HG03460 (cell line): ENCODE data around the gene CCDC17.
"Not testable (repeated sequence)": the region's sequence is repeated elsewhere in the genome, so short reads cannot be mapped to it uniquely, and the experiment has no call there.

Experiments used
- ATAC-seq: cut with Tn5 transposase; IDR thresholded peaks from one replicate; pipeline ENCODE4 v1.9.1; 2021; ENCODE audit not compliant: unreplicated experiment

Gene CCDC17

DNA sequence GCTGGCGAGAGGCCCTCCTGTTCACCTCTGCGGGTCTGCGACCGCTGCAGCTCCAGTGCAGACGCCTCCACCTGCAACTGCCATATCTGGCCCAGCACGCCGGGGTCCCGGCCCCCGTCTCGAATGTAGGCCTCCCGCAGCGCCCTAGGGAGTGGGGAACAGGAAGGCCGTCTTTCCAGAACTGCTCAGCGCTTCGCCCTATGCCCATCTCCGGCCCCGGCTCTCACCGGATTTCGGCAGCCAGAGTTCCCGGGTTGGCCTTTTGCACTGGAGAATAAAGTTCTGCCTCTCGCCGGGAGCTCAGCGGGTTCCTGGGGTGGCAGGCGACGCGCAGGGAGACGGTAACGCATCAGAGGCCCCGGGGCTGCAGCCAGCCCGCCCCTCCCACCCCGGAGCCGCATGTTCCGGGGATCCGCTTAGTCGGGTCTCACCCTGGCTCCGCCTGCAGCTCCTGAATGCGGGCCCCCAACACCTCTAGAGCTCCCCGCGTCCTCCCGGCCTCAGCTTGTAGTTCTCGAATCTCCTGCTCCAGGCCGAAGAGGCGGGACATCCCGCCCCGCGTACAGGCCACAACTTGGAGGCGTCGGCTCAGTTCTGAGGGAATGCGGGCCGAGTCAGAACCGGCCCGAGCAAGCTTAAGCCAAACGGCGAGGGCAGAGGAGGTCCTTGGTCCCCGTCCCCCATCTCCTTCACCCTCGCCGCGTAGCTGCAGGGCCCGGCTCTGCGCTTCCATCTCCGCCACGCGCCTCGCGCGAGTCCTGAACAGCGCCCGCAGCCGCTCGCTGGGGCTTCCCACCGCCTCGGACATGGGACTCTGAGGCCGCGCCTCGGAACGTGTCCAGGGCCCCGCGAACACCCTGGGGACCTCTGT lies 1.1 kb downstream of the CCDC17 start:
- no peak for ATAC-seq

DNA sequence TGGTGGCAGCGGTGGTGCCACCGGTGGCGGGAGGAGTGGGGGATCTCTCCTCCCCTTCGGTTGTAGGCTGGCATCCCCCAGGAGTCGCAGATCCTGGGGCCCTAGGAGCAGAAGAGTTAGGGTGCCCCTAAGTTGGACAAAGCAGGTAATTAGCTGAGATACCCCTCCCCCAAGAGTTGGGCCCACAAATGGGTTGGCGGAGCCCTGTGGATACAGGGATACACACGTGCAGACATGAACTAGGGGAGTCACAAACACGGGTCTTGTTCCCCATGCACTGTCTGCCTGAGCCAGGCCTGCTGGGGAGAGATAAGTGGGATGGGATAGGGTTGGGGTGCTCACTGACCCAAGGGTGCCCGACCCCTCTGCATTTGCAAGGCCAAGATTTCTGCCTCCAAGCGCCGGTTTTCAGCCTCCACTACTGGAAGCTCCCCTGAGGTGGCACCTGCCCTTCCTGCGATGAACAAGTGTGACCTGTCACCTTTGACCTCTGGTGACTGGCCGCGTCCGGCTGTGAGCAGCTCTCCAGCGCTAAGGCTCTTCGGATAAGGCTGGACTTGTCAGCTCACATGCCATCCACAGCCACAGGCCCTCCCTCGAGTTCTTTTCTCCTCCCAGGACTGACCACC lies 1.8 kb downstream of the CCDC17 start:
- ATAC-seq: no peak

DNA sequence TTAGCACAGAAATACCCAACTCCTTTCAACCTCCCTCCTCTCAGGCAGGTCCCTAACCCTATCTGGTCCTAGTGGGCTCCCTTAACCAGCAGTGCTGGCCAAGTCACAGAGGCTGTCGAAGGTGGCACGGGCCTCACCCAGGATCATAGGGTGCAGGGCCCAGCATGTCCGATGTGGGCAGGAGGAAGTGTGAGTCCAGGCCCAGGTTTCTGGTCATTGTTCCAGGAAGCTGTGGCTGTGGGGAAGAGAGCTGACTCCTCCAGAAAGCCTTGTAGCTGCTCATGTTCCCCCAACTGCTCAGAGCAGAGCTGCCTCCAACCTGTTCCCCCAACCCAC lies 2.4 kb downstream of the CCDC17 start:
- ATAC-seq: no peak

DNA sequence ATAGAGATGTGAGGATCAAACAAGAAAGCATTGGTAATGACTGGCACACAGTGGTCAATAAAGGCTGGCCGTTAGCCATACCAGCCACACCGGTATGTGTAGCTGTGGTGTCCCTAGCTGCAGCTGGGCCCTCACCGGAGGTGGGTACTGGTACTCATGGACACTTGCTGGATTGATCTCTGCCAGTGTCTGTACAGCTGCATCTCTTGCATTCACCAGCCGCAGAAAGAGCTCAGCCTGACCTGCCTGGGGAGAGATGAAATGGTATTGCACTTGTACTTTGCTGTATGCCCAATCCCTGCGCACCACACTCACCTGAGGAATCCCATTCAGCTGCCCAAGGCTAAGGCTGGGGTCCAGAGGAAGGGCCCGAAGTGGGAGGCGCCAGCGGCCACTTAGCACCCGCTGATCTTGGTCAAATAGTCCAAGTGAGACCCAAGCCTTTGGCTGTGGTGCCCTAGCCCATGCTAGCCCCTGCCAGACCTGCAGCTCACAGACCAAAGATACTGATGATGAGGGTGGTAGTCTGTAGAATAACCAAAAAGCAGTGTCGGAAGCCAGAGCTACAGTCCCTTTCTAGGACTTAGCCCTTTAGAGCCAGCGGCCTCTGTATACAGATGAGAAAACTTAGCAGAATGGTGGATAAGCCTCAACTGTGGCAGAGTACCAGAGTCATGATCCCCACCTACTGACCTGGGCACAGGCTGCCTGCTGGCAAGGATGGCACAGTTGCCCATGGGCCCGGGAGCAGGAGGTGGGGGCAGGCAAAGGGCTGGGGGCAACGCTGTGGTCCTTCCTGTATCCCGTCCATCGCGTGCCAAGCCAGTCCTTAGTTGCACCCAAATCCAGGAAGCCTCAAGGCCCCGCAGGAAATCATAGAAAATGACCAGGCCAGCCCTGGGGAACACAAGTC lies 3.0 kb downstream of the CCDC17 start:
- no peak for ATAC-seq

DNA sequence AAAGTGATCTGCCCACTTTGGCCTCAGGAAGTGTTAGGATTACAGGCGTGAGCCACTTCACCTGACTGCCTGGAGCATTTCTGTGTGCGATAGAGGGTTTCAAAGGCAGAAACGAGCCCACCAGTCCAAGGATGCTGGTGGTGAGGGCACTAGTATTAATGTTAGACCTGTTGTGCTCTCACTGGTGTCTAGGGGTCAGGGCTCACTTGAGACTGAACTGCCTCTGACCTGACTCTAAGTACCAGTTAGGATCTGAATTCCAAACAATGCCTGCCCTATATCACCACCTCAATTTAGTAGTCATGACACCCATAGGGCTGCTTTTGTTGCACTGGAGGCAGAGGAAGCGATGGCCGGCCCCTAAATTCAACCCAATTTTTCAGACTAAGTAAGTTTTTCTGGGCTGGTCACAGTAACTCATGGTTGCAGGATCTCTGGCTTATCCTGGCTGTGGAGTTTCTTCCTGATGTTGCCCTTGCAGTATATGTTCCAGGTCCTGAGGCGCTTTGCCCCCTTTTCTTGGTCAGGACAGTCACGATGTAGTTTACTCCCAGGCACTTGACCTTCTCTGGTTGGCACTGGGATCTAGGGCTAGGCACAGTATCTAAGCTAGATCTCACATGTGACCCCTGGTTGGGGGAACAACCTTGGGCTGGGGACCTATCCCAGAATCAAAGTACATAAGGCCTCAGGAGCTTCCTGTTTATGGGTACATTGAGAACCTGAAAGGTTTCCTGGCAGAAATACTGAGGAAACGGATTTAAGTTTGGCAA lies 4.5 kb downstream of the CCDC17 start:
- ATAC-seq: no peak

DNA sequence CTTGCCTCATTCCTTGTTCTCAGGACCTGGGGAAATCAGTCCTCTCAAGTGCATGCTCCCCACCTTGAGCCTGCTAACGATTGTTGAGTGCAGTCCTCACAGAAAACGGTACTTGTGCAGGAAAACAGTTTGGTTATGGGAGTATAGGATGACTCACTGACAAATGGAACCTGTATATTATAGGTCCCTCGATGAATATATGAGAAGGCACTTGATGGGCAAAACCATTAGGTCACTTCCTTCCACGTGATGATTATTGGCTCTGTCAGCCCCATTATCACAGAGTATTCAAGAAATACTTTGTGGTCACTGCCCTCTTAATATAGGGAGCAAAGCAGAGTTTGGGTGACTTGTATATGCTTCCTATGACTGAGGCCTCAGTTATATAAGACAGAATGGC lies 6.2 kb downstream of the CCDC17 start:
- no peak for ATAC-seq

DNA sequence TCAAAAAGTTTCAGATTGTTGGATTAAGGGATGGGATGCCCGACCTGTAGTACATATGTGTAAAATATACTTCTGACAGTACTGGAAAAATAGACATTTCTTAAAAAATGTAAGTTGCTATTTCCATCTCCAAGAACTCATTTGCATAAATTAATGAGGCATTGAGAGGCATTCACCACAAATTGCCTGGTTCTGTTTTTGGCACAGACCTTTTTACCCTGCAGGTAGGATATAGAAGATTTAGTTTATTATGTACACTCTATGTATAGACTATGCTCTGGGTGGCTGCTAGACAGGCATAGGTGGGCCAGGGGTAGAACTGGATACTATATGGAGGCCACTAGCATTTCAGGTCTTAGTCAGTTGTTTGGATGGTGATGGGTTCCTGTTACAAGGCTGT lies 8.0 kb downstream of the CCDC17 start:
- no peak for ATAC-seq

DNA sequence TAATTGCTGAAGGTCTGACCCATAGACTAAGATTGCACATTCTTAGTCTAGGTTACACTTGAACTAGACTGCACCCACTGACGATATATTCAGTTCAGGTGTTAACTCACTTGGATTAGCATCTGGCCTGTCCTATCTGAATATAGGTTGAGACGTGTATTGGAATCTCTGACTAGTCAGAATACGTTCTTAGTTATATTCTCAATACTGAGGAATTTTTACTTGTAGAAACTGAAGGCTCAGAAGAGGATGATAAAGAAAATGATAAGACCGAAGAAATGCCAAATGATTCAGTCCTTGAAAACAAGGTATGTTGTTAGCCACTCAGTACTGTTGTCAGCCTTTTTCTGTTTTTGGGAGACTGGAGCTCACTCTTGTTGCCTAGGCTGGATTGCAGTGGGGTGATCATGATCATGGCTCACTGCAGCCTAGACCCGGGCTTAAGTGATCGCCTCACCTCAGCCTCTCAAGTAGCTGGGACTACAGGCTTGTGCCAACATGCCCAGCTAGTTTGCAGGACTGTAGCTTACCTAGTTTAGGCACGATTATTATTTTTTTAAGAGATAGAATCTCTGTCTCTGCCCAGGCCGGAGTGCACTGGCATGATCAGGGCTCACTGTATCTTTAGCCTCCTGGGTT lies 10.8 kb downstream of the CCDC17 start:
- ATAC-seq: no peak

DNA sequence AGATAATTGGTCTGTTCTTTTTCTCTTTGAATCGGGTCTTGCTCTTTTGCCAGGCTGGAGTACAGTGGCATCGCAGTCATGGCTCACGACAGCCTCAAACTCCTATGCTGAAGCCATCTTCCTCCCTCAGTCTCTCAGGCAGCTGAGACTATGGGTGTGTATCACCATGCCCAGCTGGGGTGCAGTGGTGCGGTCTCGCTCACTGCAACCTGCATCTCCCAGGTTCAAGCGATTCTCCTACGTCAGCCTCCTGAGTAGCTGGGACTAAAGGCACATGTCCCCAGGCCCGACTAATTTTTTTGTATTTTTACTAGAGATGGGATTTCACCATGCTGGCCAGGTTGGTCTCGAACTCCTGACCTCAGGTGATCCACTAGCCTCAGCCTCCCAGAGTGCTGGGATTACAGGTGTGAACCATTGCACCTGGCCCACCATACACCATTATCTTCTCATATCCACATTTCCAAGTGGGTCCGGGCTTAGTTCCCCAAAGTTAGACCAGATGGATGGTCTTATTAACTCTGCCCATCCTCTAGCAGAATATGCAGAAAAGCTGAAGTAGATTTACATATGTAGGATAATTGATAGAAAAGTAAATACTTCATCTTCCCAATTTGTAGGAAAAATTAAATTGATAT lies 13.1 kb downstream of the CCDC17 start:
- no peak for ATAC-seq

DNA sequence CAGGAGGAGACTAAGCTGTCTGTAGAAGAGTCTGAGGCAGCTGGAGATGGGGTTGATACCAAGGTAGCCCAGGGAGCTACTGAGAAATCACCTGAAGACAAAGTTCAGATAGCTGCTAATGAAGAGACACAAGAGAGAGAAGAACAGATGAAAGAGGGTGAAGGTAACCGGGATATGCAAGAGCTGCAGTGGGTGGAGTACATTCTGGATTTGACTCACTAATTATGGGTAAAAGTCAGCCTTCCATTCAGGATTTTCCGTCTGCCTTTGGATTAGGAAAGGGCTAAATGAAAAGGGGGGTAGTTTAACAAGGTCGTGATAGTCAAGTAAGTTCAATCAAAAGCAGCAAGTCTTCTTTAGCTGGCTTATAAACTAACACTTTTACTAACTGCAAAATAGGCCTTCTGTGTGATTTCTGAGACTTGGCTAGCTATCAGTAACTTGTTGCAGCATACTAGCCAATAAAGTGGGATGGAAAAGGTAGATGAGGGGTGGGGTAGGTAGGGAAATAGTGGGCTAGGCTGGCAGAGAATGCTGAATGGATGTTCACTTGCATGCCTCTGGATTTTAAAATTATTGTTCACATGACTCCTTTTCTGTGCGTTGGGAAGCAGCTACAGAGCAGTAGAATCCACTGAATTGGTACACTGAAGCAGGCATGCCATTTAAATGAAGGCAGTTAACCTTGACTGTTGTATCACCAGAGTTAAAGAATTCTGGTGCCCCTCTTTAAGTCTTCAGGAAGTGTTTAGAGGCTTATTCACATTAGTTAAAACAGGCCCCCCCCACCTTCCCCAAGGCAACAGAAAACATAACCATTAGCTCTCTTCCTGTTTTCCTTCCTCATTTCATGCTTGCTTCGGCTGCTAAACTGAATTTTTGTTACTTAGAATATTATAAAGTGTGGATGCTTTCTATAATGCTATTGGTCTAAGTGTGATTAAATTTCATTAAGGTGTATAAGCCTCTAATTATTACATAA lies 15.4 kb downstream of the CCDC17 start:
- ATAC-seq: no peak

DNA sequence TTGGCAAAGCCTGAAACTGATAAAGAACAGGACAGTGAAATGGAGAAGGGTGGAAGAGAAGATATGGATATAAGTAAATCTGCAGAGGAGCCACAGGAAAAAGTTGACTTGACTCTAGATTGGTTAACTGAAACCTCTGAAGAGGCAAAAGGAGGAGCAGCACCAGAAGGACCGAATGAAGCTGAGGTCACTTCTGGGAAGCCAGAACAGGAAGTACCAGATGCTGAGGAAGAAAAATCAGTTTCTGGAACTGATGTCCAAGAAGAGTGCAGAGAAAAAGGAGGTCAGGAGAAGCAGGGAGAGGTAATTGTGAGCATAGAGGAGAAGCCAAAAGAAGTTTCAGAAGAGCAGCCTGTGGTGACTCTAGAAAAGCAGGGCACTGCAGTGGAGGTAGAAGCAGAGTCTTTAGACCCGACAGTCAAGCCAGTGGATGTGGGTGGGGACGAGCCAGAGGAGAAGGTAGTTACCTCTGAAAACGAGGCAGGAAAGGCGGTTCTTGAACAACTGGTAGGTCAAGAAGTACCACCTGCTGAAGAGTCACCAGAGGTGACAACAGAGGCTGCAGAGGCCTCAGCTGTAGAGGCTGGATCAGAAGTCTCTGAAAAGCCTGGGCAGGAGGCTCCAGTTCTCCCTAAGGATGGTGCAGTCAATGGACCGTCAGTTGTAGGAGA lies 16.3 kb downstream of the CCDC17 start:
- no peak for ATAC-seq

DNA sequence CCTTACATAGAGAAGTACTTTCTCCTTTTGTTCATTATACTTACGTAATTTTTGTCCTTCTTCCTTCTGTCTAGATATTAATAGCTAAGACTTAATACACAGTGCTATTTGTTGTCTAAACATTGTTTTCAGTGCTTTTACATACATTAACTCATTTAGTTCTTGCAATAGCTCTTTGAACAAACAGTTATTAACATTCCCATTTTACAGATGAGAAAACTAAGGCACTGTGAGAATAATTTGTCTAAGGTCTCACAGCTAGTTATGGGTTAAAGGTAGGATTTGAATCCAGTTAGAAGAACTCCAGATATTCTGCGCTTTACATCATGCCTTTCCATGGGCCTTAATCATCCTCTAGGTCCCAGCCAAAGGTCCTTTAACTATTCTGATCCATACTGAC lies 19.6 kb downstream of the CCDC17 start:
- no peak for ATAC-seq

DNA sequence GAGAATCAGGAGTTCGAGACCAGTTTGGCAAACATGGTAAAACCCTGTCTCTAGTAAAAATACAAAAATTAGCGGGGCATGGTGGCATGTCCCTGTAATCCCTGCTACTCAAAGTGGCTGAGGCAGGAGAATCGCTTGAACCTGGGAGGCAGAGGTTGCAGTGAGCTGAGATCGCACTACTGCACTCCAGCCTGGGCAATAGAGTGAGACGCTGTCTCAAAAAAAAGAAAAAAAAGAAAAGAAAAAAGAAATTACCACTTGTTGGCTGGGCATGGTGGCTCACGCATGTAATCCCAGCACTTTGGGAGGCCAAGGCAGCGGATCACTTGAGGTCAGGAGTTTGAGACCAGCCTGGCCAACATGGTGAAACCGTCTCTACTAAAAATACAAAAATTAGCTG lies 27.1 kb downstream of the CCDC17 start:
- not testable (repeated sequence) for ATAC-seq

DNA sequence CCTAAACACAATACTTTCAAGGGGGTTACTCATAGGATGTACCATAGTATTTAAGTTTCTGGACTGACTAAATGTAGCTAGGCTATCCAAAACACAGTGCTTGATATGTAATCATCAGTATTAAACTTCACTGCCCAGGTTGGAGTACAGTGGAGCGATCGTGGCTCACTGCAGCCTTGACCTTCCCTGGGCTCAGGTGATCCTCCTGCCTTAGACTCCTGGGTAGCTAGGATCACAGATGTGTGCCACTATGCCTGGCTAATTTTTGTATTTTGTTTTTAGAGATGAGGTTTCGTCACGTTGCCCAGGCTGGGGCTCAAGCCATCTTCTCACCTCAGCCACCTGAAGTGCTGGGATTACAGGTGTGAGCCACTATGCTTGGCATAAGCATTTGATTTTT lies 29.4 kb downstream of the CCDC17 start:
- no peak for ATAC-seq

DNA sequence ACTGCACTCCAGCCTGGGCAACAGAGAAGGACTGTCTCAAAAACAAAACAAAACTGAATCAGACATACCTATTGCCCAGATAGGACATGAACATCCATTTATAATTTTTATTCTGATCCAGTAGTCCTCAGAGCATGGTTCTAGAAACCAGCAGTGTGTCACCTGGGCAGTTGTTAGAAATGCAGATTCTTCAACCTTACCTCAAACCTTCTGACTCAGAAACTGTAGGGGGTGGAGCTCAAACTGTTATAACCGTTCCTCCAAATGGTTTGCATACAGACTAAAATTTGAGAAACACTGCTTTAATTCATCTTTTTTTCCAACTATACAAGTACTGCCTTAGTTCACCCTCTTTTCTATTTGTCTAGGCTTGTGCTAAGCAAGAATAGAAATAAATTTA lies 34.0 kb downstream of the CCDC17 start:
- no peak for ATAC-seq

DNA sequence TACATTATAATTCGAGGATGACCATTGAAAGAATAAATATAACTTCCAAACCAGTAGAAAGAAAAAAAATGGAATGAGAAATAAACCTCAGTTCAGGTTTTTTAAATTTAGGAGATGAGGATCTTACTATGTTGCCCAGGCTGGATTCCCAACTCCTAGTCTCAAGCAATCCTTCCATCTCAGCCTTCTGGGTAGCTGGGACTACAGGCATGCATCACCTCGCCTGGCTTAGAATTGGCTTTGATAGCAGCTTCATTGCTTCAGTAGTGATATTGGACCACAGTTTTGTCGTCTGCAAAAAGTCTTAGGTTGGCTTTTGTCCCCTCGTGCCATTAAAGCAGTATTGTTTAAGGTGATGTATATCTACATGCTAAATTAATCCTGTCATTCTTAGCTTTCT lies 37.1 kb downstream of the CCDC17 start:
- ATAC-seq: no peak

DNA sequence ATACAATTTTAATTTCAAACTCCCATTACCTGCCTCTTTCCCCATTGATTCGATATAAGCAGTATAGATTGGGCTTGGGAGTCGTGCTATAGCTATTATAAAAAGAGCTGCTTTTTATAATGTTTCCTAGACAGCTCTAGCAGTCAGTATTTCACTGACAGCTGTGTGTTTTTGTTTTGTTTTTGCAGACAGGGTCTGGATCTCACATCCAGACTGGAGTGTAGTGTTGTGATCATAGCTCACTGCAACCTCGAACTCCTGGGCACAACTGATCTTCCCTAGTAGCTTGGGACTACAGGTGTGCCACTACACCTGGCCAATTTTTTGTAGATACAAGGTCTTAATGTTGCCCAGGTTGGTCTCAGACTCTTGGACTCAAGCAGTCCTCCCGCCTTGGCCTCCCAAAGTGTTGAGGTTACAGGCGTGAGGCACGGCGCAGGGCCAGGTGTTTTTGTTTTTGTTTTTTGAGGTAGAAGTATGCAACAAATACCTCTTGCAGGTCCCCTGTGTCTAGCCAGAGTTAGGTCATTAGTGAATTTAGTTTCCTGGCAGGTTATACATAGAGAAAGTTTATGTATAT lies 38.3 kb downstream of the CCDC17 start:
- ATAC-seq: no peak

DNA sequence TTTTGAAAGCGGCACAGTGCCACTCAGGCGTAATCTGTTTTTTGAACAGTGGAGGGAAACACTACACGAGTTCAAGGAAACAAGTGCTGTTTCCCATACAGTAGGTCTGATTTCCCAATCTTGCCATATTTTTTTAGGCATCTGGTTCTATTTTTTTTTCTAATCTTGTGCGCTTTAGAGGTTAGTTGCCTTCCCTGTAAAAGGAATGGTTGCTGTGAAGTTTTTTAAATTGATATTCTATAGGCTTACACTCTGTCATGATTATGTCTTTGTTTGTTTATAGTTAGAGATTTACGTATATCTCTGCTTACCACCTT lies 38.8 kb downstream of the CCDC17 start:
- no peak for ATAC-seq
